Activated T-cell treated with anti-CD3 and anti-CD28 coated beads for 48 hours (primary cell): ENCODE measurements around the gene PLB1.

ENCODE experiments used
- DNase-seq: peaks from one replicate; pipeline ENCODE4 v3.0.0-alpha.2; 2020; ENCODE audit warnings: low read depth

PLB1 gene

DNA sequence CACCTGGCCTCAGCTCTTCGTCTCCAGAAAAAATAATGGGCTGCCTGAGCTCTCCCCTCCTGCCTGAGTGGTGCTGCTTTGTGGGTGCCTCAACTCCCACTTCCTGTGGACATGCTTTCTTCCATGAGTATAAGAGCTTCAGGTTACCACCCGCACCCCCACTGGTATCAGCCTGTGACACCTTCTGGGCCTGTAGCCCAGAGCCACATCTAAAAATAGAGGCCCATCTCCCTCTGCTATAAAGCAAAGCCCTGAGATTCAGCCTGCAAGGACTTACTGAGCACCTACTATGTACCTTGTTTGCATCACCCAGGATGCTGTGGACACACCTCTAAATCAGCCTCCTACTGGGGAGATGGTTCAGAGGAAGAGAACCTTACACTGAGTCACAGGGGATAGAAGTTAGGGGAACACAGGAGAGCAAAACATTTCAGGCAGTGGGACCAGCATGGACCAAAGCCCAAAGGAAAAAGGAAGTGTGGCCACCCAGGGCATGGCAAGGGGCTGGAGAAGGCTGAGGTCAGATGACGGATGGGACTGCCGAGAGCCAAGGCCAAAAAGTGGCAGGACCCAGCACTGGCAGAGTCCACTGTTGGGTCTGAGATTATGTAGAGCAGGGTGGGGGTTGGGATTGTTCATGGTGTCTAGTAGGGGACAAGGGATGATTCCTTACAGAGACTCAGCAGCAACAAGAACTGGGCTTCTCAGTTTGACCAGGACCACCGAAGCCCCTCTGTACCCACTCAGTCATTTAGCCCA is 132.0 kb downstream of the PLB1 start:
- DNase-seq, result no peak

GRCh38 chr2:28628506-28628905 is 132.6 kb downstream of the PLB1 start:
- DNase-seq, result no peak

DNA sequence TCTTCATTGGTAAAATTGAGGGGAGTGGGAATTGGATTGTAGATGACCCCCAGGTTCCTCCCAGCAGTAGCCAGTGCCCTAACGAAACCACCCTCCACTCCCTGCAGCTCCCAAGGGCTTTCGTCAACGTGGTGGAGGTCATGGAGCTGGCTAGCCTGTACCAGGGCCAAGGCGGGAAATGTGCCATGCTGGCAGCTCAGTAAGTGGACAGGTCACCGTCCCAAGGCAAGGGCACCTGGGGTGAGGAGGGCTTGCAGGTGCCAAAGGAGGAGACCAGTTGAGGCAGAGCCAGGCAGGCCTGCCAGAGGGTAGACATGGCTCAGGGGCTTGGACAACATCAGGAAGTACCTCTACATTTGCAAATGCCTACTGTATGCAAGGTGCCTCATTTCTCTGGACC is 133.1 kb downstream of the PLB1 start:
- DNase-seq, result no peak

- DNase-seq, result no peak
Observed at GRCh38 chr2:28629910-28630309, 134.1 kb downstream of the PLB1 start.

GRCh38 chr2:28630341-28630740 is 134.5 kb downstream of the PLB1 start:
- DNase-seq, result no peak

- no peak for DNase-seq
Observed at GRCh38 chr2:28631514-28632206, 135.8 kb downstream of the PLB1 start.

DNA sequence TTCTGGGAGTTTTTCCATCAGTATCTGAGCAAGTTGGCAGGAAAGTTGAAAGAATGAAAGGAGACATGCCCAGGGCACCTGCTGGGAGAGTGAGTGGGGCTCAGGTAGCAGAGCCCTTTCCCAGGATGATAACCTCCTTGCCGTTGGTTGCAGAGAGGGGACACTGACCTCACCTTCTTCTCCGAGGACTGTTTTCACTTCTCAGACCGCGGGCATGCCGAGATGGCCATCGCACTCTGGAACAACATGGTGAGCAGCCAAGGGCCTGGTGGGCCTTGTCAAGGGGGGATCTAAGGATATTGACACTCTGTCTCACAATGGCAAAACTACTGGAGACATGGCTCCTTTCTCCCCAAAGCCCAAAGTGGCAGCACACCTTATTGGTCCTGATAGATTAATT is 136.9 kb downstream of the PLB1 start:
- no peak for DNase-seq

DNA sequence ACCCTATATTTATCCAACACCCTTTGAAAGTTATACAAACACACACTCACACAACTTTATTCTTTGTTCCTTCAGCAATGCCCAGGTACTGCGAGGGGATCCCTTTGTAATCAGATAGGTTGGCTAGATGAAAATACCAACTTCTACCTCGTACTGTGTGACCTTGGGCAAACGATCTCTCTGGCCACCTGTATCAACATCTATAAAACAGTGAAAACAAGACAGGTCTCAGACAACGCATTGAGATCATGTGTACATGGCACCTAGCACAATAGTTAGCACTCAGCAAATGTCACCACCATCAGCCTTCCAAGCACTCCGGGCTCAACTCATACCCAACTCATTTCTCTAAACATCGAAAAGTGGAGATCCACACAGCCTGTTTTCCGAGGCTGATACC is 137.3 kb downstream of the PLB1 start:
- DNase-seq, result no peak

- no peak for DNase-seq
Observed at GRCh38 chr2:28633746-28634145, 137.9 kb downstream of the PLB1 start.

DNA sequence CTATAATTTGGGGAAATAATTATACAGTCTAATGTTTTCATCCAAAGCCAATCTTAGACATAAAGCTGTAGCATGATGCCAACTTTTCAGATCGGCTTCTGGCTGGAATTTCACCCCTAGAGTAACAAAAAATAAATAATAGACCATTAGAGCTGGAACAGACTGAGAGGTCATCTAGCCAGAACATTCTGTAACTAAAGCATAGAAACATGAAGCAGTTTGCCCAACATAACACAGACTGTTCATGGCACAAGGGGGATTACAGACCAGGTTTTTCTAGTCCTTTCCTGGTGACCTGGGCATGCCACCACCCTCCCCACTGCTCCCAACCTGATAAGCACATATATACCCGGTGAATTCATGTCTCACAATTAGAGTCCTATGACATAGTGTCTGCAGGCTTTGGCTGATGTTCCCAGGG is 139.3 kb downstream of the PLB1 start:
- no peak for DNase-seq

GRCh38 chr2:28636491-28636890 is 140.6 kb downstream of the PLB1 start:
- DNase-seq, result no peak

- no peak for DNase-seq
Observed at GRCh38 chr2:28637066-28638047, 141.5 kb downstream of the PLB1 start.

GRCh38 chr2:28638102-28638501 is 142.2 kb downstream of the PLB1 start:
- DNase-seq, result no peak

GRCh38 chr2:28639092-28639691 is 143.3 kb downstream of the PLB1 start:
- no peak for DNase-seq

- no peak for DNase-seq
Observed at GRCh38 chr2:28639836-28640235, 144.0 kb downstream of the PLB1 start.

DNA sequence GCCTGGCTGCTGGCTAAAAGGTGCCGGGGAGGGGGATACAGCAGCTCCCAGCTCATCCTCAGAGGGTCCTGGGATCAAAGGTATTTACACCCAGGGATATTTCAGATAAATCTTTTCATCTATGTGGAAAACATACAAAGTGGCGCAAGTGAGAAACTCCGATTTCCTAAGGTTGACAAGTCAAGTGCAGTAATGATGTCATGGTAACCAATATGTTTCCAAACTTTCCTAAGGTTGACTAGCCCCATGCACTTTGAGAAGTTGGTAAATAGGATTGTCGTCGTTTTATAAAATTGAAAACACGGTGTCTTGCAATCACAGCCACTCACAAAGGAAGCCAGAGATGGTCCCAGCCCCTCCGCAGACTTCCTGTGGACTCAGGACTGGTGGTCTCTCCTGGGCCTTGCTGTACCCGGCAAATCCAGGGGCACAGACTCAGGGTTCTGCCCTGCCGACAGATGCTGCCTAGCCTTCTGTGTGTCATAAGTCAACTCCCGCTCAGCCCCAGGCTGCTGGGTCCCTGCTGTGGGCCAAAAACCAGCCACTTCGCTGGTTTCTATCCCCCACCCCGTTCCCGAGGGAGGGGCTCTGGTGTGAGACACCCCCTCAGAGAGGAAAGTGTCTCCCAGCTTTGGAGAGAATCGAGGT is 144.5 kb downstream of the PLB1 start:
- no peak for DNase-seq

DNA sequence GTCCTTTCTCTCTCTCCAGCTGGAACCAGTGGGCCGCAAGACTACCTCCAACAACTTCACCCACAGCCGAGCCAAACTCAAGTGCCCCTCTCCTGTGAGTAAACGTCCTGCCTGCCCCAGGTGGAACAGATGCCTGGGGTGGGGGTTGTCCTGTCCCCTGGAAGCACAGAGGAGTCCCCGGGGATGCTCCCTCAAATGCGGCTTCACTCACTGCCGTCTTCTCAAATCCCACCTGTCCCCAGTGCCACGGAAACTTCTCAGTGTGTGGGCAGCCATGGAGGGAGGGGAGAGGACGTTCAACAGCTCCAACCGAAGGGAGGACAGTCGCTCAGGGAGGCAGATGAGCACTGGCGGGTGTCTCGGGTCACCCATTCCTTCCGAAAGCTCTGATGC is 145.0 kb downstream of the PLB1 start:
- DNase-seq, result no peak

- DNase-seq, result no peak
Observed at GRCh38 chr2:28642796-28643195, 146.9 kb downstream of the PLB1 start.

GRCh38 chr2:28643327-28643726 is 147.5 kb downstream of the PLB1 start:
- DNase-seq, result no peak

DNA sequence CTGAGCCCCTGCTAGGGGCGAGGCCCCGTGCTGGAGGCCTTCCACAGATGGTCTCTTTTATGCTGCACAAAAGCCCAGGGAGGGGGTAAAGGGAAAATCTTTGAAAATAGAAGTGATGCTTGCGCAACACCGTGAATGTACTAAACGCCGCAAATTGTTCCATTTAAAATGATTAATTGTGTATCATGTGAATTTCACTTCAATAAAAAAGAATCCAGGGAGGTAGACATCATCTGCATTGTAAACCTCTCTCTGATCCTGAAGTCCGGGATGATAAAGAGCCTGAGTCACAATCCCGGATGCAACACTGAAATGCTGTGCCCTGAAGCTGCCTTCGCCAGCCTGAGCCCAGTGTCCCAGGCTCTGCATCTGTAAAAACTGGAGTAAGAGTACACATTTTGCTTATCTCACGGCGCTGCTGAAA is 148.1 kb downstream of the PLB1 start:
- DNase-seq, result no peak

- no peak for DNase-seq
Observed at GRCh38 chr2:28644760-28645159, 148.9 kb downstream of the PLB1 start.

DNA sequence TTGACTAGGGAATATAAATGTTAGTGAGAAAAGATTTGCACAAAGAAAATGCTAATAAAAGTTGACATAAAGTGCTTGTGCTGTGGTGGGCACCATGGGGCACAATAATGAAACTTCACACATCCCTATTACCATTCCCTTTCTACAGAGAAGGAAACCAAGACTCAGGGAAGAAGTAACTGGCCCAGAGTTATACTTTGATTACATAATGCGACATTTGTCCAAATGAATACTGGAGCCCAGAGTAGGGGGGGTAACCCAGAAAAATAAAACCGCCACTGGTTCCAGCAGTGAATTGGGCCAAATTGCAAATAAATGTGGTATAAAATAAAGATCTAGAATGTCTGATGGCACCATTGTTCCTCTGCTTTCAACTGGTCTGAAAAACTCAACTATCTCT is 149.7 kb downstream of the PLB1 start:
- DNase-seq, result no peak
